Measurements from ENCODE around the gene DAPK2.

- TF ChIP-seq CTCF (IDR thresholded peaks at IDR 0.05) (no peak), EZH2 (IDR thresholded peaks at IDR 0.05; ENCODE audit: borderline replicate concordance, insufficient read depth, low read depth, low read length, poor library complexity, severe bottlenecking) (no peak)
These were observed 186.1 kb downstream of the DAPK2 start for GRCh38 chr15:63860155-63860554.

Data from B cell (primary cell).